HEK293T (cell line): Measurements from ENCODE around the gene NAIF1.

Experiments
- ARNT ChIP-seq: fragments of 450-650 bp; IDR thresholded peaks from 2 replicates; pipeline ENCODE4 v1.6.1; 2017; ENCODE audit warnings: mild to moderate bottlenecking
- BHLHE40 ChIP-seq: fragments of 450-650 bp; IDR thresholded peaks from 2 replicates; pipeline ENCODE4 v1.6.1; 2016; ENCODE audit warnings: mild to moderate bottlenecking, moderate library complexity, borderline replicate concordance
- ELF4 ChIP-seq: fragments of 450-650 bp; IDR thresholded peaks from 2 replicates; pipeline ENCODE4 v1.6.1; 2017; ENCODE audit warnings: antibody characterized with exemption
- FOXA1 ChIP-seq: fragments of 450-650 bp; IDR thresholded peaks from 2 replicates; pipeline ENCODE4 v1.6.1; 2016; ENCODE audit warnings: mild to moderate bottlenecking
- FOXK2 ChIP-seq: fragments of 450-650 bp; IDR thresholded peaks from 2 replicates; pipeline ENCODE4 v1.6.1; 2016; ENCODE audit warnings: mild to moderate bottlenecking
- FOXM1 ChIP-seq: fragments of 450-650 bp; IDR thresholded peaks from 2 replicates; pipeline ENCODE4 v1.6.1; 2017; ENCODE audit warnings: mild to moderate bottlenecking, borderline replicate concordance
- HDGF ChIP-seq: fragments of 450-650 bp; IDR thresholded peaks from 2 replicates; pipeline ENCODE4 v1.6.1; 2017; ENCODE audit warnings: antibody characterized with exemption, borderline replicate concordance
- NFRKB ChIP-seq: fragments of 450-650 bp; IDR thresholded peaks from 2 replicates; pipeline ENCODE4 v1.6.1; 2016; ENCODE audit warnings: mild to moderate bottlenecking, moderate library complexity
- PKNOX1 ChIP-seq: fragments of 450-650 bp; IDR thresholded peaks from 2 replicates; pipeline ENCODE4 v1.6.1; 2016
- SP1 ChIP-seq: fragments of 450-650 bp; IDR thresholded peaks from 2 replicates; pipeline ENCODE4 v1.6.1; 2017
- SUZ12 ChIP-seq: fragments of 450-650 bp; IDR thresholded peaks from 2 replicates; pipeline ENCODE4 v1.6.1; 2016; ENCODE audit warnings: mild to moderate bottlenecking
- TARDBP ChIP-seq: fragments of 450-650 bp; IDR thresholded peaks from 2 replicates; pipeline ENCODE4 v1.6.1; 2016
- ZNF384 ChIP-seq: fragments of 450-650 bp; IDR thresholded peaks from 2 replicates; pipeline ENCODE4 v1.6.1; 2016

GRCh38 chr9:128062846-128063831, 4.0 kb downstream of the NAIF1 start:
- TF ChIP-seq ARNT: no peak
- no peak for TF ChIP-seq ZNF384
- TF ChIP-seq SP1: no peak
- TF ChIP-seq NFRKB: no peak
- TF ChIP-seq SUZ12: no peak
- TF ChIP-seq FOXK2: no peak
- no peak for TF ChIP-seq PKNOX1
- TF ChIP-seq TARDBP: no peak
- no peak for TF ChIP-seq FOXM1
- no peak for TF ChIP-seq HDGF
- no peak for TF ChIP-seq BHLHE40
- no peak for TF ChIP-seq FOXA1
- no peak for TF ChIP-seq ELF4
